Mucosa of descending colon (tissue), 3 donors: ENCODE measurements around the gene DGCR2. TPM values are rescaled to one million over a fixed set of nuclear protein-coding genes. Genes with fewer than 3 reads are reported as not detected.
"Not testable (repeated sequence)": the region's sequence is repeated elsewhere in the genome, so short reads cannot be mapped to it uniquely, and the experiment has no call there.

Experiments
- ATAC-seq: fragments of 200-7000 bp; cut with Tn5 transposase; one replicate; pipeline ENCODE4 v1.9.1; 2020; ENCODE audit warnings: mild to moderate bottlenecking, moderate library complexity
- DNase-seq, 3 donors: peaks; one replicate each; pipeline ENCODE4 v3.0.0-alpha.2; 2020
- H3K36me3 ChIP-seq: fragments of 200-600 bp; one replicate; pipeline ENCODE4 v1.8.0; 2021; ENCODE audit warnings: low read depth, mild to moderate bottlenecking
- H3K4me1 ChIP-seq: fragments of 200-600 bp; one replicate; pipeline ENCODE4 v1.8.0; 2021; ENCODE audit warnings: low read depth, mild to moderate bottlenecking
- H3K4me3 ChIP-seq: fragments of 200-600 bp; one replicate; pipeline ENCODE4 v1.8.0; 2021; ENCODE audit warnings: mild to moderate bottlenecking
- H3K9me3 ChIP-seq: fragments of 200-600 bp; one replicate; pipeline ENCODE4 v1.8.0; 2021; ENCODE audit warnings: mild to moderate bottlenecking
- CTCF ChIP-seq: fragments of 200-600 bp; IDR thresholded peaks from one replicate; pipeline ENCODE4 v1.8.0; 2022; ENCODE audit warnings: antibody characterized with exemption, mild to moderate bottlenecking
- intact Hi-C, 2 donors: fragments of 100-400 bp; cut with DNase I in 1 of 2; cut with micrococcal nuclease in 1 of 2; formaldehyde crosslinking; loops; one replicate each; pipeline versions ENCODE4 v1.11.0 to v1.11.1; 2022; cut with DNase I, micrococcal nuclease
- total RNA-seq, 3 donors: library from RNA; stranded (reverse); fragmentation: NEBNext Ultra II Directional in 2 of 3; extraction: Animal tissue kit (Norgen Biotek cat#: 25700) in 2 of 3; gene quantifications; one replicate each; pipeline versions ENCODE4 v1.2.1 to v1.2.4, GENCODE V29; 2021 to 2023
- donor health status: DM: no; HTN: no; CAD: no; lungs with moderate emphysema.
- donor health status: DM: no; HTN: no; CAD: no.
- donor health status: DM: no; HTN: yes; CAD: no.

The DGCR2 gene
- total RNA-seq, 3 donors from 2014 or later, result 68.4 to 100 (median 79.8) TPM

GRCh38 chr22:19080853-19081252 lies 41.4 kb downstream of the DGCR2 start:
- no peaks in the 10 kb centered on the region for H3K9me3 ChIP-seq
- ATAC-seq, result no peak
- no peak overlapping the region for H3K4me3 ChIP-seq
- intact Hi-C loops, result no loop called here
- no peak for DNase-seq
- no peak for TF ChIP-seq CTCF
- H3K36me3 ChIP-seq, result no peaks in the 10 kb centered on the region
- no peaks in the 10 kb centered on the region for H3K4me1 ChIP-seq

- intact Hi-C loops, result no loop called here
These were observed 42.5 kb downstream of the DGCR2 start for GRCh38 chr22:19079691-19080090.

GRCh38 chr22:19075404-19075803 lies 46.8 kb downstream of the DGCR2 start:
- Histone ChIP-seq H3K36me3 (no peaks in the 10 kb centered on the region), H3K9me3 (no peaks in the 10 kb centered on the region), H3K4me3 (no peak overlapping the region), H3K4me1 (no peaks in the 10 kb centered on the region)
- ATAC-seq, result no peak
- TF ChIP-seq CTCF, result no peak
- no peak for DNase-seq
- intact Hi-C loops, result no loop called here

More at GRCh38 chr22:19079691-19080090, 42.5 kb downstream of the DGCR2 start:
- no peaks in the 10 kb centered on the region for H3K9me3 ChIP-seq
- ATAC-seq (no peak), DNase-seq (no peak)
- no peak overlapping the region for H3K4me3 ChIP-seq
- no peaks in the 10 kb centered on the region for H3K4me1 ChIP-seq
- TF ChIP-seq CTCF, result no peak
- no peaks in the 10 kb centered on the region for H3K36me3 ChIP-seq

GRCh38 chr22:19072853-19073252 lies 49.4 kb downstream of the DGCR2 start:
- H3K9me3 ChIP-seq, H3K4me1 ChIP-seq, ATAC-seq, H3K4me3 ChIP-seq, H3K36me3 ChIP-seq, intact Hi-C loops, DNase-seq: not testable (repeated sequence)

GRCh38 chr22:19070397-19071169 lies 51.6 kb downstream of the DGCR2 start:
- no peak overlapping the region for H3K4me3 ChIP-seq
- H3K36me3 ChIP-seq, result no peaks in the 10 kb centered on the region
- intact Hi-C loops, result no loop called here
- no peak for ATAC-seq
- no peak for DNase-seq
- no peak for TF ChIP-seq CTCF
- no peaks in the 10 kb centered on the region for H3K4me1 ChIP-seq
- no peaks in the 10 kb centered on the region for H3K9me3 ChIP-seq

- ATAC-seq (no peak), DNase-seq (no peak)
- TF ChIP-seq CTCF, result no peak
- Histone ChIP-seq H3K36me3 (peaks cover 8% of the 10 kb centered on the region), H3K4me3 (no peak overlapping the region), H3K4me1 (no peaks in the 10 kb centered on the region), H3K9me3 (no peaks in the 10 kb centered on the region)
- intact Hi-C loops, result no loop called here
These were observed 52.8 kb downstream of the DGCR2 start for GRCh38 chr22:19069451-19069850.
